HepG2 (cell line): ENCODE data around the gene RAB15. TPM values are rescaled to one million over a fixed set of nuclear protein-coding genes. Genes with fewer than 3 reads are reported as not detected.

Source experiments
- FOXK1 ChIP-seq: sonication (generic); formaldehyde crosslinking; IDR thresholded peaks from 2 replicates; pipeline ENCODE4 v1.4.0; 2020; ENCODE audit warnings: low read depth, missing genetic modification reagents, borderline replicate concordance
- KAT7 ChIP-seq: IDR thresholded peaks from 2 replicates; pipeline ENCODE4 v1.6.1; 2018; ENCODE audit warnings: borderline replicate concordance, missing compliant biosample characterization
- MLLT10 ChIP-seq: sonication (generic); formaldehyde crosslinking; IDR thresholded peaks from 2 replicates; pipeline ENCODE4 v1.4.0; 2020; ENCODE audit warnings: missing genetic modification reagents
- NFIB ChIP-seq: sonication (generic); formaldehyde crosslinking; IDR thresholded peaks from 2 replicates; pipeline ENCODE4 v1.9.0; 2021; ENCODE audit warnings: missing genetic modification reagents, mild to moderate bottlenecking, borderline replicate concordance
- PAWR ChIP-seq: sonication (generic); formaldehyde crosslinking; IDR thresholded peaks from 2 replicates; pipeline ENCODE4 v1.4.0; 2020; ENCODE audit warnings: missing genetic modification reagents, mild to moderate bottlenecking, borderline replicate concordance
- SMARCC2 ChIP-seq: fragments of 450-650 bp; IDR thresholded peaks from 2 replicates; pipeline ENCODE4 v1.6.1; 2017; ENCODE audit warnings: antibody characterized with exemption, mild to moderate bottlenecking
- ZFP36L2 ChIP-seq: sonication (generic); formaldehyde crosslinking; IDR thresholded peaks from 2 replicates; pipeline ENCODE4 v1.4.0; 2020; ENCODE audit warnings: missing genetic modification reagents
- ZNF552 ChIP-seq: sonication (generic); formaldehyde crosslinking; IDR thresholded peaks from 2 replicates; pipeline ENCODE4 v1.9.0; 2022; ENCODE audit warnings: missing genetic modification reagents, mild to moderate bottlenecking, borderline replicate concordance
- ZNF652 ChIP-seq: IDR thresholded peaks from 2 replicates; pipeline ENCODE4 v1.6.1; 2016; ENCODE audit warnings: low read depth, borderline replicate concordance
- polyA plus RNA-seq, 8 experiments: library from polyadenylated mRNA; depleted of rRNA in 3 of 8; stranded (reverse) in 7 of 8; unstranded in 1 of 8; fragments of >200 nt; fragmentation: Illumina TruSeq in 4 of 8; extraction: Trizol in 4 of 8; gene quantifications; 2 replicates each; pipeline versions ENCODE4 v1.2.1 to v1.2.3, GENCODE V29; 2011 to 2016; ENCODE audit warnings: low read depth in 4 of 8, missing spikeins in 1 of 8, mixed read lengths in 1 of 8; ENCODE audit not compliant: insufficient read depth in 1 of 8
- total RNA-seq, 5 experiments: library from RNA; depleted of rRNA; stranded (reverse); fragments of >200 nt; fragmentation: Illumina TruSeq; extraction: Trizol; gene quantifications; 2 replicates each; pipeline ENCODE4 v1.2.3, GENCODE V29; 2016; ENCODE audit warnings: low read depth in 1 of 5
- TF ChIP-seq, protein P1 (sequence below): sonication (generic); formaldehyde crosslinking; IDR thresholded peaks from 2 replicates; pipeline ENCODE4 v1.4.0; 2020; ENCODE audit warnings: missing genetic modification reagents, borderline replicate concordance
- TF ChIP-seq, protein P2 (sequence below): sonication (generic); formaldehyde crosslinking; IDR thresholded peaks from 2 replicates; pipeline ENCODE4 v1.8.0; 2022; ENCODE audit warnings: missing genetic modification reagents, mild to moderate bottlenecking, moderate library complexity, borderline replicate concordance
- TF ChIP-seq, protein P3 (sequence below): sonication (generic); formaldehyde crosslinking; IDR thresholded peaks from 2 replicates; pipeline ENCODE4 v1.5.0; 2020; ENCODE audit warnings: missing genetic modification reagents
- TF ChIP-seq, protein P4 (sequence below): sonication (generic); formaldehyde crosslinking; IDR thresholded peaks from 2 replicates; pipeline ENCODE4 v1.4.0; 2020; ENCODE audit warnings: mild to moderate bottlenecking, missing genetic modification reagents
- TF ChIP-seq, protein P5 (sequence below): sonication (generic); formaldehyde crosslinking; IDR thresholded peaks from 2 replicates; pipeline ENCODE4 v1.4.0; 2020; ENCODE audit warnings: missing genetic modification reagents
- TF ChIP-seq, protein P6 (sequence below): sonication (generic); formaldehyde crosslinking; IDR thresholded peaks from 2 replicates; pipeline ENCODE4 v1.4.0; 2020; ENCODE audit warnings: missing genetic modification reagents, borderline replicate concordance

Gene RAB15
- total and polyA plus RNA-seq, 2 of the 13 experiments (the other 11 are each of a cell fraction or from before 2014, with no cell fraction given), result 7.4 to 18.5 TPM

DNA sequence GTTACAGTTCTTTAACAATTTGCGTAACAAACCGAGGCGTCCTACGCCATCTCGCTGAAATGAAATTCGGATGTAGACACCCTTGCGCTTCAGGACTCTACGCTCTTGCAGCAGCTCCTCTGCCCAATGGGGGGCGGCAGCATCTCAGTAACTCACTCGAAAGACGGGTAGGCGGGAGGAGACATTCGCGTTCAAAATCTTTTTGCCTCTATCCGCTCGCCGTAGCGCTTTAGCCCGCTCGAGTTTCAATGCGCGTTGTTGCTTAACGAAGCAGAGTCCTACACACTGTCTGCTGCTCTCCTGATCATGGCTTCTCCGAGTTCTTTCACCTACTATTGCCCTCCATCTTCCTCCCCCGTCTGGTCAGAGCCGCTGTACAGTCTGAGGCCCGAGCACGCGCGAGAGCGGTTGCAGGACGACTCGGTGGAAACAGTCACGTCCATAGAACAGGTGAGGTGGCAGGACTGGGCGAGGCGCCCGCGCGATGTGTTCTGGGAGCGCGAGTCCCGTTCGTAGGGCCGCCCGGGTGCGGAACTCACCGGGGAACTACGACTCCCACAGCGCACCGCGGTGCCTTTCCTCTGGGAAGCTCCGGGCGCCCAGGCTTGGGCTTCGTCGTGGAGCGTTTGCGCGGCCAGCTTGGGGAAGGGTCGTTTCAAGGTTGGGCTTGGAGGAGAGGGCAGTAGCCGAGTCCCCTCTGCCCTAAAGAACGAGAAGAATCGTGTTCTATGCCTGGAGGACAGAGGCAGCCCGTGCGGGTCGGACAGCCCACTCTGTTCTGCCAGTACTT is 14.7 kb upstream of the RAB15 start, which contains the start of gene FNTB (continued):
- TF ChIP-seq, protein P1, sequence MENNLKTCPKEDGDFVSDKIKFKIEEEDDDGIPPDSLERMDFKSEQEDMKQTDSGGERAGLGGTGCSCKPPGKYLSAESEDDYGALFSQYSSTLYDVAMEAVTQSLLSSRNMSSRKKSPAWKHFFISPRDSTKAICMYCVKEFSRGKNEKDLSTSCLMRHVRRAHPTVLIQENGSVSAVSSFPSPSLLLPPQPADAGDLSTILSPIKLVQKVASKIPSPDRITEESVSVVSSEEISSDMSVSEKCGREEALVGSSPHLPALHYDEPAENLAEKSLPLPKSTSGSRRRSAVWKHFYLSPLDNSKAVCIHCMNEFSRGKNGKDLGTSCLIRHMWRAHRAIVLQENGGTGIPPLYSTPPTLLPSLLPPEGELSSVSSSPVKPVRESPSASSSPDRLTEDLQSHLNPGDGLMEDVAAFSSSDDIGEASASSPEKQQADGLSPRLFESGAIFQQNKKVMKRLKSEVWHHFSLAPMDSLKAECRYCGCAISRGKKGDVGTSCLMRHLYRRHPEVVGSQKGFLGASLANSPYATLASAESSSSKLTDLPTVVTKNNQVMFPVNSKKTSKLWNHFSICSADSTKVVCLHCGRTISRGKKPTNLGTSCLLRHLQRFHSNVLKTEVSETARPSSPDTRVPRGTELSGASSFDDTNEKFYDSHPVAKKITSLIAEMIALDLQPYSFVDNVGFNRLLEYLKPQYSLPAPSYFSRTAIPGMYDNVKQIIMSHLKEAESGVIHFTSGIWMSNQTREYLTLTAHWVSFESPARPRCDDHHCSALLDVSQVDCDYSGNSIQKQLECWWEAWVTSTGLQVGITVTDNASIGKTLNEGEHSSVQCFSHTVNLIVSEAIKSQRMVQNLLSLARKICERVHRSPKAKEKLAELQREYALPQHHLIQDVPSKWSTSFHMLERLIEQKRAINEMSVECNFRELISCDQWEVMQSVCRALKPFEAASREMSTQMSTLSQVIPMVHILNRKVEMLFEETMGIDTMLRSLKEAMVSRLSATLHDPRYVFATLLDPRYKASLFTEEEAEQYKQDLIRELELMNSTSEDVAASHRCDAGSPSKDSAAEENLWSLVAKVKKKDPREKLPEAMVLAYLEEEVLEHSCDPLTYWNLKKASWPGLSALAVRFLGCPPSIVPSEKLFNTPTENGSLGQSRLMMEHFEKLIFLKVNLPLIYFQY (CRISPR knock-in tag), result no peak
- TF ChIP-seq FOXK1 (CRISPR knock-in tag) (peak; percentile 75), SMARCC2 (no peak), ZNF552 (no peak; the same call in 1 of the 2 replicates), NFIB (no peak), ZNF652 (CRISPR knock-in tag) (peak; percentile 54), ZFP36L2 (CRISPR knock-in tag) (no peak), PAWR (CRISPR knock-in tag) (peak; percentile 87; the same call in 1 of the 2 replicates), MLLT10 (no peak), KAT7 (peak; percentile 66; the same call in 1 of the 2 replicates)
- TF ChIP-seq, protein P2, sequence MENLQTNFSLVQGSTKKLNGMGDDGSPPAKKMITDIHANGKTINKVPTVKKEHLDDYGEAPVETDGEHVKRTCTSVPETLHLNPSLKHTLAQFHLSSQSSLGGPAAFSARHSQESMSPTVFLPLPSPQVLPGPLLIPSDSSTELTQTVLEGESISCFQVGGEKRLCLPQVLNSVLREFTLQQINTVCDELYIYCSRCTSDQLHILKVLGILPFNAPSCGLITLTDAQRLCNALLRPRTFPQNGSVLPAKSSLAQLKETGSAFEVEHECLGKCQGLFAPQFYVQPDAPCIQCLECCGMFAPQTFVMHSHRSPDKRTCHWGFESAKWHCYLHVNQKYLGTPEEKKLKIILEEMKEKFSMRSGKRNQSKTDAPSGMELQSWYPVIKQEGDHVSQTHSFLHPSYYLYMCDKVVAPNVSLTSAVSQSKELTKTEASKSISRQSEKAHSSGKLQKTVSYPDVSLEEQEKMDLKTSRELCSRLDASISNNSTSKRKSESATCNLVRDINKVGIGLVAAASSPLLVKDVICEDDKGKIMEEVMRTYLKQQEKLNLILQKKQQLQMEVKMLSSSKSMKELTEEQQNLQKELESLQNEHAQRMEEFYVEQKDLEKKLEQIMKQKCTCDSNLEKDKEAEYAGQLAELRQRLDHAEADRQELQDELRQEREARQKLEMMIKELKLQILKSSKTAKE (CRISPR knock-in tag), result peak; percentile 71
- TF ChIP-seq, protein P3, sequence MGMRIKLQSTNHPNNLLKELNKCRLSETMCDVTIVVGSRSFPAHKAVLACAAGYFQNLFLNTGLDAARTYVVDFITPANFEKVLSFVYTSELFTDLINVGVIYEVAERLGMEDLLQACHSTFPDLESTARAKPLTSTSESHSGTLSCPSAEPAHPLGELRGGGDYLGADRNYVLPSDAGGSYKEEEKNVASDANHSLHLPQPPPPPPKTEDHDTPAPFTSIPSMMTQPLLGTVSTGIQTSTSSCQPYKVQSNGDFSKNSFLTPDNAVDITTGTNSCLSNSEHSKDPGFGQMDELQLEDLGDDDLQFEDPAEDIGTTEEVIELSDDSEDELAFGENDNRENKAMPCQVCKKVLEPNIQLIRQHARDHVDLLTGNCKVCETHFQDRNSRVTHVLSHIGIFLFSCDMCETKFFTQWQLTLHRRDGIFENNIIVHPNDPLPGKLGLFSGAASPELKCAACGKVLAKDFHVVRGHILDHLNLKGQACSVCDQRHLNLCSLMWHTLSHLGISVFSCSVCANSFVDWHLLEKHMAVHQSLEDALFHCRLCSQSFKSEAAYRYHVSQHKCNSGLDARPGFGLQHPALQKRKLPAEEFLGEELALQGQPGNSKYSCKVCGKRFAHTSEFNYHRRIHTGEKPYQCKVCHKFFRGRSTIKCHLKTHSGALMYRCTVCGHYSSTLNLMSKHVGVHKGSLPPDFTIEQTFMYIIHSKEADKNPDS (CRISPR knock-in tag), result no peak
- TF ChIP-seq, protein P4, sequence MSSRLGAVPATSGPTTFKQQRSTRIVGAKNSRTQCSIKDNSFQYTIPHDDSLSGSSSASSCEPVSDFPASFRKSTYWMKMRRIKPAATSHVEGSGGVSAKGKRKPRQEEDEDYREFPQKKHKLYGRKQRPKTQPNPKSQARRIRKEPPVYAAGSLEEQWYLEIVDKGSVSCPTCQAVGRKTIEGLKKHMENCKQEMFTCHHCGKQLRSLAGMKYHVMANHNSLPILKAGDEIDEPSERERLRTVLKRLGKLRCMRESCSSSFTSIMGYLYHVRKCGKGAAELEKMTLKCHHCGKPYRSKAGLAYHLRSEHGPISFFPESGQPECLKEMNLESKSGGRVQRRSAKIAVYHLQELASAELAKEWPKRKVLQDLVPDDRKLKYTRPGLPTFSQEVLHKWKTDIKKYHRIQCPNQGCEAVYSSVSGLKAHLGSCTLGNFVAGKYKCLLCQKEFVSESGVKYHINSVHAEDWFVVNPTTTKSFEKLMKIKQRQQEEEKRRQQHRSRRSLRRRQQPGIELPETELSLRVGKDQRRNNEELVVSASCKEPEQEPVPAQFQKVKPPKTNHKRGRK (CRISPR knock-in tag), result 0 out of 2 replicates have a peak, but pooled peaks have one; percentile 26
- TF ChIP-seq, protein P5, sequence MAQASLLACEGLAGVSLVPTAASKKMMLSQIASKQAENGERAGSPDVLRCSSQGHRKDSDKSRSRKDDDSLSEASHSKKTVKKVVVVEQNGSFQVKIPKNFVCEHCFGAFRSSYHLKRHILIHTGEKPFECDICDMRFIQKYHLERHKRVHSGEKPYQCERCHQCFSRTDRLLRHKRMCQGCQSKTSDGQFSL (CRISPR knock-in tag), result 0 out of 2 replicates have a peak, but pooled peaks have one; percentile 43
- TF ChIP-seq, protein P6, sequence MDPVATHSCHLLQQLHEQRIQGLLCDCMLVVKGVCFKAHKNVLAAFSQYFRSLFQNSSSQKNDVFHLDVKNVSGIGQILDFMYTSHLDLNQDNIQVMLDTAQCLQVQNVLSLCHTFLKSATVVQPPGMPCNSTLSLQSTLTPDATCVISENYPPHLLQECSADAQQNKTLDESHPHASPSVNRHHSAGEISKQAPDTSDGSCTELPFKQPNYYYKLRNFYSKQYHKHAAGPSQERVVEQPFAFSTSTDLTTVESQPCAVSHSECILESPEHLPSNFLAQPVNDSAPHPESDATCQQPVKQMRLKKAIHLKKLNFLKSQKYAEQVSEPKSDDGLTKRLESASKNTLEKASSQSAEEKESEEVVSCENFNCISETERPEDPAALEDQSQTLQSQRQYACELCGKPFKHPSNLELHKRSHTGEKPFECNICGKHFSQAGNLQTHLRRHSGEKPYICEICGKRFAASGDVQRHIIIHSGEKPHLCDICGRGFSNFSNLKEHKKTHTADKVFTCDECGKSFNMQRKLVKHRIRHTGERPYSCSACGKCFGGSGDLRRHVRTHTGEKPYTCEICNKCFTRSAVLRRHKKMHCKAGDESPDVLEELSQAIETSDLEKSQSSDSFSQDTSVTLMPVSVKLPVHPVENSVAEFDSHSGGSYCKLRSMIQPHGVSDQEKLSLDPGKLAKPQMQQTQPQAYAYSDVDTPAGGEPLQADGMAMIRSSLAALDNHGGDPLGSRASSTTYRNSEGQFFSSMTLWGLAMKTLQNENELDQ (CRISPR knock-in tag), result no peak
